ENCODE measurements around the gene LIN28B.
"Not testable (repeated sequence)": the region's sequence is repeated elsewhere in the genome, so short reads cannot be mapped to it uniquely, and the experiment has no call there.

The LIN28B gene

DNA sequence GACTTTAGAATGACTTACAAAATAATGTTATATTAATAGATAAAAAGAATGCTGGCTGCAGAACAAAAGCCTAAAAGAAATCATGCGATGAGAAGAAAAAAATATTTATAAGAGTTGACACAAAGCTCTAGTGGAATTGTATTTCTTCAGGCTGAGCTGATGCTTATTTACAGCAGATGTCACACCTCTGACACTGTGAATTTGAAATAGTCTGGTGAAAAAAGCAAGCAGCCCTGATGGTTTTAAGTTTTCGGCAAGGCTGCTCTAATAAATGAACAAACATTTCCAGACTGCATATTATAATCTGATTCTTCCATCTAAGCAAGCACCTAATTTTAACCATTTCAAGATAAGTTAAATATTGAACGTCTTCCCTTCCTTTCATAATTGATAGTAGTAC is 109.9 kb downstream of the LIN28B start:
- DNase-seq (ENCODE audit: low read depth in 3 of 3), result no peak

DNA sequence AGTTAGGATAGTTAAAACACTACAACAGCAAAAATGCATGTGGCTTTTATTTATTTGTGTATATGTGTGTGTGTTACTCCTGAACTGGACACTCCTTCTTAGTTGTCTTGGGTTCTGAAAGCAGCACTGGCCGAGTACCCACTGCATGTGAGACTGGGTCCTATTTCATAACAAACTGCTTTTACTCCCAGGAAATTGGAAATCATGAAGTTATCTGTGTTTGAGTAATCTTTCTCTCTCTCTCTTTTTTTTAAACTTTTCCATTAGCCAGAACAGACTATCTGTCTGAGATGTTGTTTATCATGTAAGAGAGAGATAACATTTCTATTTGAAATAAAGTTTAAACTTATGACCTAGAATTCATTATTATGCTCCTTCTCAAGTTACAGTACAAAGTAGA is 110.4 kb downstream of the LIN28B start:
- no peak for DNase-seq (ENCODE audit: low read depth in 3 of 3)

DNA sequence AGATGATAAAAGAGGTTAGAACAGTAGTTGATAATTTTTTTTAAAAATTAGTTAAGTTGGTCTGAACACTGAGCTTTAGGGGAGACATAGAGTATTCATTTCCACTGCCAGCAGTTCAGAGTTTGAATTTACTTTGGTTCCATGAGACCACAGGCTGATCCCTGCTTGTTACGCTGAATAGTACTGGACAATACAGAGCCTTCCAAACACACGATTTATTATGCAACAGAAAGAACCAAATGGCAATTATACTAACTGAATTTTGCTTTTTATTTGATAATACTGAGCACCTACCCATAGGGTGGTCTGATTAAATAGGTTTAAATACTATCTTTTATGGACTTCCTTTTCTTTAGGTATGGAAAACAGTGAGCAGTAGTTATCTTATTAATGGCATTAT is 111.5 kb downstream of the LIN28B start:
- DNase-seq (ENCODE audit: low read depth in 3 of 3), result no peak

DNA sequence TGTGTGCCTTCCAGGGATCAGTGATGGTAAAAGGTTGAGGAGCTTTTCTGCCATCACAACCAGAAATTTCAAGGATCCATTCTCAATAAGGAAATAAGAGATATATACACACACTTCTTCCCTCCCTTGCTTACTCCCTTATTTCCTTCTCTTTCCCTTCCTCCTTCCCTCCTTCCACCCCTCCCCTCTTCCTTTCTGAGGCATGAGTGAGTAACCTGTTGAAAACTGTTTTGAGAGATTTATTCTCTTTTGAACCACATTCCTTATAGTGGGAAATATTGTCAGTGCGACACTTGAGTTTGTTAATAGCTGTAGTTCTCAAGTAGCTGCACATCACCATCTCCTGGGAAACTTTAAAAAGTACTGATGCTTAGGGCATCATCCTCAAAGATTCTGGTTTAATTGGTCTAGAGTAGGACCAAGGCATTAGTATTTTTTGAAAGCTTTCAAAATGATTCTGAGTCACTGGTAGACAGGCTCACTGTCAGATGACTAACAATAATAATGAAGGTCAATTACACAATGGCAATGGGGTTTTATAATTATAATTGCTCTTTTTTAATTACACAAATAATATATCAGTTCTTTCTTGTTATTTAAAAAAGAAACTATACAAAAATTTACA is 113.0 kb downstream of the LIN28B start:
- no peak for DNase-seq (ENCODE audit: low read depth in 3 of 3)

DNA sequence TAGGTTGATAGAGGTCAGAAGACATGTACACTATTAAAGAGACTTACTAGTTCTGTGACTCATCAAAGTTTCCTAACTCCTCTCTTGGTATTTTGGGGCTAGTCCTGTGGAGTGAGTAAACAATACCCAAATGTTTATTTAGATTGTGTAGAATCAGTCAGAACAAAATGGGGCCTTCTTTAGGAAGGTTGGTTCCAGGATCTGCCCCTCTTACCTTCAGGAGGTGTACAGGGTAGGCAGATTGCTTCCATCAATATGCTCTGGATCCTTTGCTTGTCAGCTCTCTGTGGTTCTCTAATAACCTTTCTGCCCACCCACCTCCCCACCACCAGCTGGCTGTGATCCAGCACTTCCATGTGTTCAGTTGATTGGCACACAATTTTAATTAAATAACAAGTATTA is 115.9 kb downstream of the LIN28B start:
- DNase-seq (ENCODE audit: low read depth in 3 of 3), result no peak

DNA sequence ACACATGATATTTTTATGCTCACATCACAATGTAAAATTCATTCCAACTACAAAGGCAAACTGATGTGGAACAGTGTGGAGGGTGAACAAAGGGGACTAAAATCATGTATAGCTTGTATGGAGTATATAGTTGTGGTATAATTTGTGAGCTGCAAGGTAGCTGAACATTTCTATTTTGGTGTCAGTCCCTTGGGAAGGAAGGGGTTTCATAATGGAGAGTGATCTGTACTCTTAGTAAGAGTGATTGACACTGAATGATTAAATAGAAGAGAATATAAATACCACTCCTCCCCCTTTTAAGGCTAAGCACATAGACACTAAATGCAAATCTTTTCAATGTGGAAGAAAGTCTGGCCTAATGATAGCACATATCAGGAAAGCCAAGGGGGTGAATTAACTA is 118.3 kb downstream of the LIN28B start:
- DNase-seq (ENCODE audit: low read depth in 3 of 3), result no peak

DNA sequence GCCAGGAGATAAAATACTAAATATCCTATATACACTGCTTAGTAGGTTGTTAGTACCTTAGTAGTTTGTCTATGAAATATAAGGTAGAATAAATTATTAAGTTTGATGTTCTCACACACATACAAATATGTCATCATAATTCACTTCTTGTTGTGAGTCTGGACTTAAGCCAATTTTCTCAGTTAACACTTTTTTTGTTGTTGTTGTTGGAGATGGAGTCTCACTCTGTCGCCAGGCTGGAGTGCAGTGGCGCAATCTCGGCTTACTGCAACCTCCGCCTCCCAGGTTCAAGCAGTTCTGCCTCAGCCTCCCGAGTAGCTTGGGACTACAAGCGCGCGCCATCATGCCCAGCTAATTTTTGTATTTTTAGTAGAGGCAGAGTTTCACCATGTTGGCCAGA is 119.5 kb downstream of the LIN28B start:
- not testable (repeated sequence) for DNase-seq (ENCODE audit: low read depth in 3 of 3)

- no peak for DNase-seq (ENCODE audit: low read depth in 3 of 3)
Observed at GRCh38 chr6:105077596-105078385, 120.9 kb downstream of the LIN28B start.

DNA sequence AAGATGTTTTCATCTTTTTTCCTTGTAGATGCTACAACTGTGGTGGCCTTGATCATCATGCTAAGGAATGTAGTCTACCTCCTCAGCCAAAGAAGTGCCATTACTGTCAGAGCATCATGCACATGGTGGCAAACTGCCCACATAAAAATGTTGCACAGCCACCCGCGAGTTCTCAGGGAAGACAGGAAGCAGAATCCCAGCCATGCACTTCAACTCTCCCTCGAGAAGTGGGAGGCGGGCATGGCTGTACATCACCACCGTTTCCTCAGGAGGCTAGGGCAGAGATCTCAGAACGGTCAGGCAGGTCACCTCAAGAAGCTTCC is 121.4 kb downstream of the LIN28B start:
- no peak for DNase-seq (ENCODE audit: low read depth in 3 of 3)

- DNase-seq (ENCODE audit: low read depth in 3 of 3), result no peak
Observed at GRCh38 chr6:105080279-105080678, 123.4 kb downstream of the LIN28B start.

DNA sequence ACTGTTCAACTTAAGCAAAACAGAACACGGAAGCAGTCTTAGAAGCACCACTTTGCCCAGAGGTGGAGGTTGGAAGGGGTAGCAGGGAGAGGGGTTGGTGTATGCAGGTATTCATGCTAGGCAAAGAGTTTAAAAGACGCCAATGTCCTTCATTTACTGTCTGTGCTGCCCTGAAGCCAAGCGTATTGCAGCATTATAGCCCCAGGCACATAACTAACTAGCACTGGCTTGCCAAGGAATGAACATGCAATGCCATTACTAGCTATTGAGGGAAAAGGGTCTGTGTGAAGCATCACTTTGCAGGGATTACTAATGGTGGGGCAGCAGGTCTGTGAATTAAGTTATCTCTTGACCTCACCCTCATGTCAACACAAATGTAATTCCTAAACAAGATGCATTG is 124.8 kb downstream of the LIN28B start:
- not testable (repeated sequence) for DNase-seq (ENCODE audit: low read depth in 3 of 3)

DNA sequence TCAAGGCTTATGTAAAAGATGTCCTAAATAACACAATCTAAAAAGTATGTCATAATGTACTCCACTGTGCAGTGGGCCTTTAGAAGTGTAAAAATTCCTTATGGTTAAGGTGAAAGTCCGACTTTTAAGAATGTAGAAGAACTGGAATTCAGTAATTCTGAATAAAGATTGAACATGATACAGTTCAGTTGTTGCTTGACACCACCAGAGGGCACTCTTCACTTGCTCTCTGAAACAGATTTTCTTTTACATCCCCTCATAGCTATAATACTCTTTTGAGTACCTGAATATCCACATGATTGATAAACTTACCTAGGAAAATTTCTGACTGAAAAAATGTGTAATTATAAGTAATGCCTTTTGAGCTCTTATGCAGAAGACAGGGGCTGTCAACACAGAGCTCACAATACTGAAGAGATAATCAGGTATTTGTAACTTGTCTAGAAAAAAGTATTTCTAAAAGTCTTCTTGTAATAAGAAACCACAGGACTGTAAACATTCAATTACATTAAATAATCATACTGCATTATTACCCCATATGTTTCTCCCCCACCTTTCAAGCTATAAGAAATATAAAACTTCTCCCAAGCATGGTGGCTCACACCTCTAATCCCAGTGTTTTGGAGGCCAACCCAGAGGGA is 130.8 kb downstream of the LIN28B start:
- no peak for DNase-seq (ENCODE audit: low read depth in 3 of 3)

GRCh38 chr6:105091140-105091829 is 134.4 kb downstream of the LIN28B start:
- no peak for DNase-seq (ENCODE audit: low read depth in 3 of 3)

- no peak for DNase-seq (ENCODE audit: low read depth in 3 of 3)
Observed at GRCh38 chr6:105094133-105094640, 137.3 kb downstream of the LIN28B start.

GRCh38 chr6:105095139-105095538 is 138.2 kb downstream of the LIN28B start:
- no peak for DNase-seq (ENCODE audit: low read depth in 3 of 3)

DNA sequence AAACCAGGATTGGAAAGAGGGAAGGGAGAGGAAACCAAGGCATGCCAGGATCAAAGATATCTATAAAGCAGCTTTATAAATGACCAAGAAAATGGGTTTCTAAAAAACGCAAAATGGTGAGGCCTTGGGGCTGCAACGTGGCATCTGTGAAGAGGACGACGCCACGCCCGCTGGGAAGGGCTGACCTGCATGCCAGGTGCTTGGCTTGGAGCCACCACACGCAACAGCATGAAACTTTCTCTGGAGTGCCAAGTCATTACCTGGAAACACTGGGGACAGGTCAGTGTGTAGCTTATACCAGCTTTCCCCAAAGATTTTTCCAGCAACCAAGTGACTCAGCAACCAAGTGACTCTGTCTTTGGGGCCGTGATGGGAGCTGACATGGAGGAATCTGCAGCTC is 140.4 kb downstream of the LIN28B start:
- DNase-seq (ENCODE audit: low read depth in 3 of 3), result no peak

- DNase-seq (ENCODE audit: low read depth in 3 of 3), result no peak
Observed at GRCh38 chr6:105099371-105099770, 142.5 kb downstream of the LIN28B start.

GRCh38 chr6:105102186-105102585 is 145.3 kb downstream of the LIN28B start:
- DNase-seq (ENCODE audit: low read depth in 3 of 3), result no peak

- DNase-seq (ENCODE audit: low read depth in 3 of 3), result no peak
Observed at GRCh38 chr6:105105094-105105493, 148.2 kb downstream of the LIN28B start.

DNA sequence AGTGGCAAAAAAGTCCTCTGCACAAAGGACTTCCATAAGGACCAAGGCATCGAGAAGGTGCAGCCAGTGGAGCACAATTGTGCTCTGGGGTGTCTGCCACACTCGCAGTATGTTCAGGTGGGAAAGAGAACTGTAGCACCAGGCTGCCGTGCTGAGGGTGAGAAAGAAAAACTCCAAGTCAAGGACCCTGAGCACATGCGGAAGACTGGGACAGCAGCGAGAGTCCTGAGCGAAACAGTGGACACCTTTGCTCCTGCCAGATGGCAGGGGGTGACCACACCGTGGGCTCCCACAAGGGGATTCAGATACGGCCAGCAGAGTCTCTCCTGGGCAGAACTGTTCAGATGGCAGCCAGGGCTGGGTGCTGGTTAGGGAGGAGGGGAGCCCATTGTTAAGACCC is 149.4 kb downstream of the LIN28B start:
- DNase-seq (ENCODE audit: low read depth in 3 of 3), result no peak

- DNase-seq (ENCODE audit: low read depth in 3 of 3), result no peak
Observed at GRCh38 chr6:105107207-105107606, 150.3 kb downstream of the LIN28B start.

DNA sequence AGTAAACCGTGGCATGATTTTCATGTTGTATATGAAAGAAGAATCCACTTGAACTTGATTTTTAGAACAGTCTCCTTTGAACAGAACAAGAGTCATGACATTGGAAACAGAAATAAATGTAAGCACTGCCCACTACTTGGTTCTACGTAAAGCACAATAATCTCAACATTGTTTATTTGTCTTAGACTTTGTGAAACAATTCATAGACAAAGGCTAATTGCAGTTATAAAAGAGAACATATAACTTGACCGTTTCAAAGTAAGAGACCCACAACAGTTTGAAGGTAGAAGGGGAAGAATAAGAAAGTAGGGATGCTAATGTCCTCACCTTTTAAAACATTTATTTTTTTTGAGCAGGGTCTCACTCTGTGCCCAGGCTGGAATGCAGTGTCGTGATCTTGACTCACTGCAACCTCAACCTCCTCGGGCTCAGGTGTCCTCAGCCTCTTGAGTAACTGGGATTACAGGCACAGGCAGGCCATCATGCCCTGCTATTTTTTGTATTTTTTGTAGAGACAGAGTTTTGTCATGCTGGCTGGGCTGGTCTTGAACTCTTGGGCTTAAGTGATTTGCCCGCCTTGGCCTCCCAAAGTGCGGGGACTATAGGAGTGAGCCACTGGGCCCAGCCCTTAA is 151.8 kb downstream of the LIN28B start:
- no peak for DNase-seq (ENCODE audit: low read depth in 3 of 3)

Measured in stimulated activated CD4-positive, alpha-beta T cell treated with anti-CD3 and anti-CD28 coated beads, TNF-alpha, amount 100 ng/mL, for 4 hours (primary cell).